Endothelial cell of umbilical vein (primary cell): ENCODE results near the gene VWA8. TPM values are rescaled to one million over a fixed set of nuclear protein-coding genes. Genes with fewer than 3 reads are reported as not detected.

Experiments used
- BruUV-seq: library from RNA; stranded (reverse); fragments of 400-500 nt; replicated peaks from 2 replicates; lab custom pipeline; 2021; lab: Mats Ljungman, UMichigan
- CTCF ChIA-PET: fragments of 300-600, 350-600 bp; sonication (Branson Sonifier 250); formaldehyde crosslinking; loops from one replicate; lab custom pipeline; 2021; ENCODE audit warnings: antibody characterized with exemption, inconsistent platforms; lab: Charles Lee
- POLR2A ChIA-PET: fragments of 300-600, 350-600 bp; sonication (Branson Sonifier 250); formaldehyde crosslinking; loops from one replicate; lab custom pipeline; 2021; ENCODE audit warnings: antibody characterized with exemption, inconsistent platforms; lab: Charles Lee
- DNase-seq: peaks from one replicate; pipeline ENCODE4 v3.0.0-alpha.2; 2011; ENCODE audit warnings: low read depth, low spot score
- FAIRE-seq: peaks from 2 replicates; lab custom pipeline; 2011; peaks lifted over from hg19 to GRCh38; lab: Jason Lieb, UNC
- H2AFZ ChIP-seq: 2 replicates; pipeline ENCODE4 v1.6.0; 2012; ENCODE audit warnings: low read depth, low read length, control low read depth, inconsistent platforms
- H3K27ac ChIP-seq: 2 replicates; pipeline ENCODE4 v1.5.1; 2011; ENCODE audit warnings: low read depth, mild to moderate bottlenecking, control low read depth, low read length, moderate library complexity; ENCODE audit not compliant: insufficient read depth
- H3K27me3 ChIP-seq, 2 experiments: 2 replicates each; pipeline versions ENCODE4 v1.6.0 to v1.6.1; 2011; ENCODE audit warnings: low read length in 2 of 2, mixed read lengths in 1 of 2; ENCODE audit not compliant: control insufficient read depth in 2 of 2, insufficient read depth in 2 of 2
- H3K36me3 ChIP-seq, 2 experiments: 2 replicates in 1 of 2; 3 replicates in 1 of 2; pipeline ENCODE4 v1.5.1; 2011; ENCODE audit warnings: low read length in 2 of 2, mild to moderate bottlenecking in 1 of 2, moderate library complexity in 1 of 2; ENCODE audit not compliant: control insufficient read depth in 2 of 2, insufficient read depth in 2 of 2; ENCODE audit errors: extremely low read depth in 1 of 2
- H3K4me1 ChIP-seq: 3 replicates; pipeline ENCODE4 v1.5.1; 2011; ENCODE audit warnings: mild to moderate bottlenecking, low read length; ENCODE audit not compliant: control insufficient read depth, insufficient read depth; ENCODE audit errors: extremely low read depth
- H3K4me2 ChIP-seq: 2 replicates; pipeline ENCODE4 v1.6.1; 2011; ENCODE audit warnings: low read length, control low read depth, mixed read lengths; ENCODE audit not compliant: insufficient read depth
- H3K4me3 ChIP-seq, 3 experiments: fragments of 200-600 bp in 1 of 3; sonication (generic), shearing (Covaris generic) in 1 of 3; replicated peaks in 1 of 3; 2 replicates each; pipeline ENCODE4 v1.5.1; 2011 to 2016; ENCODE audit warnings: control low read depth in 3 of 3, low read length in 3 of 3, mild to moderate bottlenecking in 2 of 3, inconsistent platforms in 1 of 3, low read depth in 1 of 3, moderate library complexity in 1 of 3; ENCODE audit not compliant: insufficient read depth in 1 of 3
- H3K79me2 ChIP-seq: 2 replicates; pipeline ENCODE4 v1.6.0; 2012; ENCODE audit warnings: low read length, inconsistent platforms; ENCODE audit not compliant: control insufficient read depth, insufficient read depth
- H3K9ac ChIP-seq: replicated peaks from 2 replicates; pipeline ENCODE3; 2011; ENCODE audit warnings: low read length, control low read depth; ENCODE audit not compliant: insufficient read depth; ENCODE audit errors: extremely low read depth
- H3K9me1 ChIP-seq: replicated peaks from 3 replicates; pipeline ENCODE4 v1.6.0; 2011; ENCODE audit warnings: mild to moderate bottlenecking, low read length; ENCODE audit not compliant: control insufficient read depth, insufficient read depth; ENCODE audit errors: extremely low read depth
- H3K9me3 ChIP-seq: replicated peaks from 2 replicates; pipeline ENCODE4 v1.5.1; 2012; ENCODE audit warnings: low read length, inconsistent platforms; ENCODE audit not compliant: control insufficient read depth, insufficient read depth
- H4K20me1 ChIP-seq: replicated peaks from 2 replicates; pipeline ENCODE3; 2011; ENCODE audit warnings: mild to moderate bottlenecking, low read length; ENCODE audit not compliant: control insufficient read depth, insufficient read depth; ENCODE audit errors: extremely low read depth
- CTCF ChIP-seq, 2 donors: IDR thresholded peaks; 1 replicate in 1 of 2; 2 replicates in 1 of 2; pipeline ENCODE4 v1.5.1; 2011; ENCODE audit warnings: low read length in 2 of 2, mild to moderate bottlenecking in 2 of 2, moderate library complexity in 2 of 2, control low read depth in 1 of 2, inconsistent platforms in 1 of 2, low read depth in 1 of 2; ENCODE audit not compliant: insufficient read depth in 1 of 2; ENCODE audit errors: extremely low read depth in 1 of 2
- EZH2 ChIP-seq: IDR thresholded peaks from 2 replicates; pipeline ENCODE4 v1.6.1; 2012; ENCODE audit warnings: borderline replicate concordance, low read depth, mild to moderate bottlenecking, moderate library complexity, low read length, inconsistent platforms; ENCODE audit not compliant: severe bottlenecking
- GATA2 ChIP-seq: IDR thresholded peaks from 2 replicates; pipeline ENCODE4 v1.7.0; 2011; ENCODE audit warnings: low read depth, mild to moderate bottlenecking, moderate library complexity, mixed read lengths, low read length; ENCODE audit not compliant: insufficient read length, insufficient read depth
- MAX ChIP-seq: IDR thresholded peaks from 2 replicates; pipeline ENCODE4 v1.6.1; 2011; ENCODE audit not compliant: insufficient read depth, insufficient read length
- MYC ChIP-seq: IDR thresholded peaks from one replicate; pipeline ENCODE4 v1.6.1; 2011; ENCODE audit warnings: mild to moderate bottlenecking, low read depth, low read length
- POLR2A ChIP-seq: IDR thresholded peaks from 2 replicates; pipeline ENCODE4 v1.6.1; 2012; ENCODE audit warnings: low read depth, mild to moderate bottlenecking, control low read depth, low read length
- POLR2AphosphoS5 ChIP-seq: IDR thresholded peaks from 2 replicates; pipeline ENCODE4 v1.6.1; 2012; ENCODE audit warnings: low read depth, mild to moderate bottlenecking, control low read depth, low read length, moderate library complexity; ENCODE audit not compliant: insufficient read depth
- dilution Hi-C: fragments of 300-500 bp; cut with MboI; formaldehyde crosslinking; loops from one replicate; pipeline ENCODE4 v1.15.0; 2019; ENCODE audit warnings: low sequenced_read_pairs; ENCODE audit not compliant: extremely low pct_ligation_motif_present
- intact Hi-C: fragments of 100-400 bp; cut with micrococcal nuclease; formaldehyde crosslinking; loops from one replicate; pipeline ENCODE4 v1.10.0; 2022
- polyA plus RNA-seq, 4 experiments: library from polyadenylated mRNA; depleted of rRNA in 3 of 4; stranded (reverse) in 3 of 4; unstranded in 1 of 4; fragments of >200 nt; gene quantifications; 2 replicates each; pipeline versions ENCODE4 v1.2.1 to v1.2.3, GENCODE V29; 2011 to 2012; ENCODE audit warnings: missing spikeins in 1 of 4
- total RNA-seq: library from RNA; stranded (reverse); gene quantifications from 2 replicates; pipeline ENCODE4 v1.2.3, GENCODE V29; 2021

VWA8 gene
- total and polyA plus RNA-seq, 2 donors (not counting 3 experiments of a cell fraction or from before 2014, with no cell fraction given): 2.9 to 11.3 TPM

- Histone ChIP-seq H2AFZ (no peak overlapping the region), H3K79me2 (no peaks in the 10 kb centered on the region), H3K9me3 (no peaks in the 10 kb centered on the region), H4K20me1 (no peaks in the 10 kb centered on the region), H3K36me3 (no peaks in the 10 kb centered on the region), H3K4me2 (no peak overlapping the region), H3K27ac (no peak overlapping the region), H3K27me3 (no peaks in the 10 kb centered on the region), H3K4me3 (no peak overlapping the region), H3K9ac (no peak overlapping the region), H3K4me1 (no peaks in the 10 kb centered on the region), H3K9me1 (peaks cover 2% of the 10 kb centered on the region)
- dilution Hi-C loops (no loop called here), intact Hi-C loops (no loop called here)
- TF ChIP-seq POLR2AphosphoS5 (no peak), MYC (no peak), EZH2 (no peak), MAX (no peak), CTCF (IDR thresholded peaks at IDR 0.05; ENCODE audit: extremely low read depth in 1 of 2, insufficient read depth in 1 of 2, low read depth in 1 of 2, low read length in 2 of 2) (no peak), POLR2A (no peak), GATA2 (no peak)
- FAIRE-seq: no peak
- no peak for DNase-seq
- CTCF ChIA-PET: interaction anchor here (0.7 to 2.9 kb wide), 3 partner anchors 8 to 267 kb away, joined by 3 to 11 read pairs (median 7); no protein-coding TSS in a partner anchor
- no TSS peak for BruUV-seq
- POLR2A ChIA-PET: no interaction called here
Observed at GRCh38 chr13:41934994-41935393, 25.9 kb downstream of the VWA8 start.
